Central memory CD8-positive, alpha-beta T cell (primary cell): ENCODE data around the gene KIF2A.
"Not testable (repeated sequence)": the region's sequence is repeated elsewhere in the genome, so short reads cannot be mapped to it uniquely, and the experiment has no call there.

Source experiments
- ATAC-seq: fragments of 150-1000 bp; cut with Tn5 transposase; replicated peaks from 2 replicates; pipeline ENCODE4 v1.10.0; 2022; ENCODE audit warnings: mild to moderate bottlenecking, moderate FRiP score, moderate number of reproducible peaks; ENCODE audit not compliant: poor library complexity, severe bottlenecking; ENCODE audit errors: extremely low read depth
- DNase-seq, 2 donors: peaks; one replicate each; pipeline ENCODE4 v3.0.0; 2021; ENCODE audit warnings: low spot score in 2 of 2
- H3K27ac Mint-ChIP-seq: one replicate; pipeline ENCODE4 v1.8.0; 2022; ENCODE audit warnings: low read depth, mild to moderate bottlenecking, moderate library complexity, mixed read lengths
- H3K27me3 Mint-ChIP-seq: one replicate; pipeline ENCODE4 v1.8.0; 2022; ENCODE audit warnings: mixed read lengths
- H3K36me3 Mint-ChIP-seq: one replicate; pipeline ENCODE4 v1.8.0; 2022; ENCODE audit warnings: mild to moderate bottlenecking, moderate library complexity, mixed read lengths; ENCODE audit not compliant: insufficient read depth
- H3K4me1 Mint-ChIP-seq: one replicate; pipeline ENCODE4 v1.8.0; 2022; ENCODE audit warnings: mixed read lengths
- H3K4me3 Mint-ChIP-seq: one replicate; pipeline ENCODE4 v1.8.0; 2022; ENCODE audit warnings: mild to moderate bottlenecking, moderate library complexity, mixed read lengths
- H3K9me3 Mint-ChIP-seq: one replicate; pipeline ENCODE4 v1.8.0; 2022; ENCODE audit warnings: mixed read lengths

Gene KIF2A

GRCh38 chr5:62275581-62275980, 30.4 kb upstream of the KIF2A start:
- H3K27ac Mint-ChIP-seq, result no peak overlapping the region
- peaks cover 6% of the 10 kb centered on the region for H3K4me1 Mint-ChIP-seq
- H3K9me3 Mint-ChIP-seq, result no peaks in the 10 kb centered on the region
- ATAC-seq (no peak), DNase-seq (no peak)
- H3K36me3 Mint-ChIP-seq, result no peaks in the 10 kb centered on the region
- H3K27me3 Mint-ChIP-seq, result no peaks in the 10 kb centered on the region
- no peak overlapping the region for H3K4me3 Mint-ChIP-seq

- ATAC-seq, result no peak
- no peaks in the 10 kb centered on the region for H3K9me3 Mint-ChIP-seq
- peaks cover 4% of the 10 kb centered on the region for H3K36me3 Mint-ChIP-seq
- DNase-seq, result no peak
- H3K4me3 Mint-ChIP-seq, result no peak overlapping the region
- no peaks in the 10 kb centered on the region for H3K27me3 Mint-ChIP-seq
- H3K4me1 Mint-ChIP-seq, result peaks cover 23% of the 10 kb centered on the region
- H3K27ac Mint-ChIP-seq, result no peak overlapping the region
These were observed 24.6 kb upstream of the KIF2A start for GRCh38 chr5:62281411-62281810.

- ATAC-seq (no peak), DNase-seq (no peak)
- peaks cover 27% of the 10 kb centered on the region for H3K4me1 Mint-ChIP-seq
- H3K36me3 Mint-ChIP-seq, result peaks cover 5% of the 10 kb centered on the region
- no peak overlapping the region for H3K27ac Mint-ChIP-seq
- H3K4me3 Mint-ChIP-seq, result no peak overlapping the region
- no peaks in the 10 kb centered on the region for H3K27me3 Mint-ChIP-seq
- no peaks in the 10 kb centered on the region for H3K9me3 Mint-ChIP-seq
These were observed 23.9 kb upstream of the KIF2A start for GRCh38 chr5:62282064-62282463.

- DNase-seq (no peak), ATAC-seq (no peak)
- peaks cover 33% of the 10 kb centered on the region for H3K4me1 Mint-ChIP-seq
- no peaks in the 10 kb centered on the region for H3K9me3 Mint-ChIP-seq
- no peaks in the 10 kb centered on the region for H3K27me3 Mint-ChIP-seq
- H3K4me3 Mint-ChIP-seq, result no peak overlapping the region
- peaks cover 6% of the 10 kb centered on the region for H3K36me3 Mint-ChIP-seq
- no peak overlapping the region for H3K27ac Mint-ChIP-seq
These were observed 23.0 kb upstream of the KIF2A start for GRCh38 chr5:62283005-62283404.

GRCh38 chr5:62283861-62284260, 22.1 kb upstream of the KIF2A start:
- peaks cover 6% of the 10 kb centered on the region for H3K36me3 Mint-ChIP-seq
- H3K27me3 Mint-ChIP-seq, result no peaks in the 10 kb centered on the region
- H3K4me1 Mint-ChIP-seq, result peaks cover 35% of the 10 kb centered on the region
- no peak overlapping the region for H3K27ac Mint-ChIP-seq
- no peak for DNase-seq
- ATAC-seq, result no peak
- no peak overlapping the region for H3K4me3 Mint-ChIP-seq
- H3K9me3 Mint-ChIP-seq, result no peaks in the 10 kb centered on the region

GRCh38 chr5:62284946-62285891, 20.8 kb upstream of the KIF2A start:
- Mint-ChIP-seq H3K36me3 (peaks cover 6% of the 10 kb centered on the region), H3K4me3 (no peak overlapping the region), H3K27me3 (no peaks in the 10 kb centered on the region), H3K27ac (peak overlapping the region; percentile 46), H3K9me3 (no peaks in the 10 kb centered on the region), H3K4me1 (peaks cover 35% of the 10 kb centered on the region)
- DNase-seq, result no peak
- peak; percentile 56 for ATAC-seq

- H3K36me3 Mint-ChIP-seq, result peaks cover 8% of the 10 kb centered on the region
- H3K27ac Mint-ChIP-seq, result no peak overlapping the region
- H3K27me3 Mint-ChIP-seq, result no peaks in the 10 kb centered on the region
- ATAC-seq, result no peak
- DNase-seq, result no peak
- no peak overlapping the region for H3K4me3 Mint-ChIP-seq
- H3K4me1 Mint-ChIP-seq, result peaks cover 43% of the 10 kb centered on the region
- no peaks in the 10 kb centered on the region for H3K9me3 Mint-ChIP-seq
These were observed 19.2 kb upstream of the KIF2A start for GRCh38 chr5:62286834-62287233.

GRCh38 chr5:62287237-62287636, 18.8 kb upstream of the KIF2A start:
- Mint-ChIP-seq H3K4me3 (no peak overlapping the region), H3K4me1 (peaks cover 47% of the 10 kb centered on the region), H3K9me3 (no peaks in the 10 kb centered on the region), H3K36me3 (peaks cover 8% of the 10 kb centered on the region), H3K27ac (no peak overlapping the region), H3K27me3 (no peaks in the 10 kb centered on the region)
- DNase-seq (no peak), ATAC-seq (no peak)

- ATAC-seq (no peak), DNase-seq (no peak)
- H3K27me3 Mint-ChIP-seq, result no peaks in the 10 kb centered on the region
- H3K4me3 Mint-ChIP-seq, result no peak overlapping the region
- peaks cover 8% of the 10 kb centered on the region for H3K36me3 Mint-ChIP-seq
- H3K9me3 Mint-ChIP-seq, result no peaks in the 10 kb centered on the region
- H3K27ac Mint-ChIP-seq, result no peak overlapping the region
- peaks cover 56% of the 10 kb centered on the region for H3K4me1 Mint-ChIP-seq
These were observed 17.9 kb upstream of the KIF2A start for GRCh38 chr5:62288118-62288517.

GRCh38 chr5:62289813-62290212, 16.2 kb upstream of the KIF2A start:
- H3K4me1 Mint-ChIP-seq, result peaks cover 70% of the 10 kb centered on the region
- no peaks in the 10 kb centered on the region for H3K9me3 Mint-ChIP-seq
- H3K4me3 Mint-ChIP-seq, result no peak overlapping the region
- H3K36me3 Mint-ChIP-seq, result peaks cover 8% of the 10 kb centered on the region
- DNase-seq (no peak), ATAC-seq (no peak)
- H3K27me3 Mint-ChIP-seq, result no peaks in the 10 kb centered on the region
- H3K27ac Mint-ChIP-seq, result no peak overlapping the region

GRCh38 chr5:62291829-62292228, 14.2 kb upstream of the KIF2A start:
- peaks cover 57% of the 10 kb centered on the region for H3K4me1 Mint-ChIP-seq
- H3K27me3 Mint-ChIP-seq, H3K36me3 Mint-ChIP-seq, H3K9me3 Mint-ChIP-seq: not testable (repeated sequence)
- peak overlapping the region; percentile 59 for H3K27ac Mint-ChIP-seq
- peak overlapping the region; percentile 67 for H3K4me3 Mint-ChIP-seq
- peak; percentile 58 for ATAC-seq
- DNase-seq, result peak; percentile 63 to 79

- H3K27me3 Mint-ChIP-seq, result no peaks in the 10 kb centered on the region
- no peak for DNase-seq
- peak overlapping the region; percentile 60 for H3K4me3 Mint-ChIP-seq
- no peaks in the 10 kb centered on the region for H3K9me3 Mint-ChIP-seq
- H3K27ac Mint-ChIP-seq, result peak overlapping the region; percentile 77
- H3K4me1 Mint-ChIP-seq, result peaks cover 67% of the 10 kb centered on the region
- H3K36me3 Mint-ChIP-seq, result peaks cover 3% of the 10 kb centered on the region
- ATAC-seq, result peak; percentile 62
These were observed 9.0 kb upstream of the KIF2A start for GRCh38 chr5:62296998-62297397.

- DNase-seq (no peak), ATAC-seq (no peak)
- H3K36me3 Mint-ChIP-seq, result peaks cover 3% of the 10 kb centered on the region
- H3K27me3 Mint-ChIP-seq, result no peaks in the 10 kb centered on the region
- no peaks in the 10 kb centered on the region for H3K9me3 Mint-ChIP-seq
- peaks cover 55% of the 10 kb centered on the region for H3K4me1 Mint-ChIP-seq
- no peak overlapping the region for H3K4me3 Mint-ChIP-seq
- no peak overlapping the region for H3K27ac Mint-ChIP-seq
These were observed 7.9 kb upstream of the KIF2A start for GRCh38 chr5:62298118-62298517.
